ENCODE results near the gene CD200.

GRCh38 chr3:112392393-112393359 lies 59.7 kb downstream of the CD200 start:
- TF ChIP-seq, protein P1, sequence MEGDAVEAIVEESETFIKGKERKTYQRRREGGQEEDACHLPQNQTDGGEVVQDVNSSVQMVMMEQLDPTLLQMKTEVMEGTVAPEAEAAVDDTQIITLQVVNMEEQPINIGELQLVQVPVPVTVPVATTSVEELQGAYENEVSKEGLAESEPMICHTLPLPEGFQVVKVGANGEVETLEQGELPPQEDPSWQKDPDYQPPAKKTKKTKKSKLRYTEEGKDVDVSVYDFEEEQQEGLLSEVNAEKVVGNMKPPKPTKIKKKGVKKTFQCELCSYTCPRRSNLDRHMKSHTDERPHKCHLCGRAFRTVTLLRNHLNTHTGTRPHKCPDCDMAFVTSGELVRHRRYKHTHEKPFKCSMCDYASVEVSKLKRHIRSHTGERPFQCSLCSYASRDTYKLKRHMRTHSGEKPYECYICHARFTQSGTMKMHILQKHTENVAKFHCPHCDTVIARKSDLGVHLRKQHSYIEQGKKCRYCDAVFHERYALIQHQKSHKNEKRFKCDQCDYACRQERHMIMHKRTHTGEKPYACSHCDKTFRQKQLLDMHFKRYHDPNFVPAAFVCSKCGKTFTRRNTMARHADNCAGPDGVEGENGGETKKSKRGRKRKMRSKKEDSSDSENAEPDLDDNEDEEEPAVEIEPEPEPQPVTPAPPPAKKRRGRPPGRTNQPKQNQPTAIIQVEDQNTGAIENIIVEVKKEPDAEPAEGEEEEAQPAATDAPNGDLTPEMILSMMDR (conservative IDR thresholded peaks at IDR 0.05; ENCODE audit: low read length), result no peak
- TF ChIP-seq EZH2phosphoT487 (IDR thresholded peaks at IDR 0.05; ENCODE audit: borderline replicate concordance), result no peak

All from Loucy (cell line).